Measurements from ENCODE around the gene PHPT1. TPM values are rescaled to one million over a fixed set of nuclear protein-coding genes. Genes with fewer than 3 reads are reported as not detected.
A peak's percentile ranks its signal among the peaks of the same experiment; 100 is the strongest.
"Not testable (repeated sequence)": the region's sequence is repeated elsewhere in the genome, so short reads cannot be mapped to it uniquely, and the experiment has no call there.

The PHPT1 gene
- total and polyA plus RNA-seq, 12 donors, result 73.9 to 330 (median 178) TPM

DNA sequence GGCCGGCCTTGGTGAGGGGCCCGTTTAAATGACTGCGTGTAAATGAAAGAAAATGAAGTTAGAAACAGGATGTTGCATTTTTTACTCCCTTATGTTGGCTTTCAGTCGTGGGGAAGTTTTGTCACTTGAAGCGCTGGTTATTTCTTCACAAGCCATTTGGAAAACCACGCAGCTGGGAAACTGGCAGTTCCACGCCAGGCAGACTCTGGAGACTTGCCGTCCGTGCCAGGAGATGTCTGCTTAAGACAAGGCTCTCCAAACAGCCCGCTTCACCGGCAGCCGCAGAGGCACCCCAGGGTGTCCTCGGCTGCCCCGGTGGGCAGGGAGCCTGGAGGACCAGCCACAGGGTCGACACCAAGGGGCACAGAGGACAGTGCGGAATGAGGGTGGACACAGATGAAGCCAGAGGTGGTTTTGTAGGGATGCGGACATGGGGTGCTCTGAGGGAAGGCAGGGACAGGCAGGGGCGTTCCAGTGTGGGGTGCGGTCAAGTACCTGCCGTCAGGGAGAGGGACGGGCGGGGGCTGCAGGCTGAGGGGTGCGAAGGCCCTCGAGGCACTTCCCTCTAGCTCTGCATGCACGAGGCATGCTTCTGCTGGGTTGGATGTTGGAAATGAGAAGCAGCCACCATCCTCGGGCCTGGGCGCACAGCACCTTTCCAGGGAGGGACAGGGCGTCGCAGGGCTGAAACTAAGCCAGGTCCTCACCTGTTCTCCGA, 18.0 kb upstream of the PHPT1 start:
- Histone ChIP-seq H3K4me3 (no peak overlapping the region), H3K27ac (no peak overlapping the region), H3K36me3 (replicated peaks in 1 of 2) (peaks cover 0 to 52% of the 10 kb centered on the region in 2 donors), H3K27me3 (no peaks in the 10 kb centered on the region), H3K9me3 (replicated peaks in 1 of 3) (no peaks in the 10 kb centered on the region), H3K4me1 (replicated peaks in 1 of 2) (no peaks in the 10 kb centered on the region)
- 88 to 93% (median 90%) methylated on average over 22 to 30 of the region's 30 CpGs for WGBS, 4 donors
- TF ChIP-seq POLR2A (IDR thresholded peaks at IDR 0.05) (no peak), CTCF (IDR thresholded peaks at IDR 0.05) (no peak)
- intact Hi-C loops (cut with DNase I), result no loop called here
- no peak for DNase-seq

DNA sequence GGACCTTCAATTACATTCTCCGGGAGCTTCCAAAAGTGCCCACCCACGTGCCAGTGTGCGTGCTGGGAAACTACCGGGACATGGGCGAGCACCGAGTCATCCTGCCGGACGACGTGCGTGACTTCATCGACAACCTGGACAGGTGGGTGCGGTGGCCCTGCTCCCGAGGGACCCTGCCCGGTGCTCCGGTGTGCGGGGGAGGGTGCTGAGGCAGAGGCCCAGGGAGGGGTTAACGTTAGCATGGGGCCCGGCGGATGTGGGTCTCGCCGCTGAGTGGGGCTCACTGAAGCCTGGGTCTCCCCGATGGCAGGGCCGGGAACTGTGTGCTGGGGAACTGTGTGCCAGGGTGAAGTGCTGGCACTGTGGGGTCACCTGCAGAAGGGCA, 17.5 kb upstream of the PHPT1 start:
- WGBS, 4 donors, result 86 to 98% (median 93%) methylated on average over 2 to 23 of the region's 23 CpGs
- Histone ChIP-seq H3K9me3 (replicated peaks in 1 of 3) (no peaks in the 10 kb centered on the region), H3K4me3 (no peak overlapping the region), H3K4me1 (replicated peaks in 1 of 2) (no peaks in the 10 kb centered on the region), H3K36me3 (replicated peaks in 1 of 2) (peaks cover 0 to 46% of the 10 kb centered on the region in 2 donors), H3K27ac (no peak overlapping the region), H3K27me3 (no peaks in the 10 kb centered on the region)
- TF ChIP-seq CTCF (IDR thresholded peaks at IDR 0.05) (no peak), POLR2A (IDR thresholded peaks at IDR 0.05) (no peak)
- intact Hi-C loops (cut with DNase I), result no loop called here
- peak in 1 of 7 donors; percentile 6 for DNase-seq

- TF ChIP-seq CTCF (IDR thresholded peaks at IDR 0.05) (no peak), POLR2A (IDR thresholded peaks at IDR 0.05) (no peak)
- Histone ChIP-seq H3K4me1 (replicated peaks in 1 of 2) (no peaks in the 10 kb centered on the region), H3K9me3 (replicated peaks in 1 of 3) (no peaks in the 10 kb centered on the region), H3K4me3 (no peak overlapping the region), H3K27me3 (no peaks in the 10 kb centered on the region), H3K36me3 (replicated peaks in 1 of 2) (peaks cover 0 to 44% of the 10 kb centered on the region in 2 donors), H3K27ac (no peak overlapping the region)
- WGBS, 4 donors, result 81 to 95% (median 89%) methylated on average over 5 to 9 of the region's 9 CpGs
- intact Hi-C loops (cut with DNase I), result no loop called here
- DNase-seq, result no peak
Observed at GRCh38 chr9:136832581-136832980, 16.6 kb upstream of the PHPT1 start.

DNA sequence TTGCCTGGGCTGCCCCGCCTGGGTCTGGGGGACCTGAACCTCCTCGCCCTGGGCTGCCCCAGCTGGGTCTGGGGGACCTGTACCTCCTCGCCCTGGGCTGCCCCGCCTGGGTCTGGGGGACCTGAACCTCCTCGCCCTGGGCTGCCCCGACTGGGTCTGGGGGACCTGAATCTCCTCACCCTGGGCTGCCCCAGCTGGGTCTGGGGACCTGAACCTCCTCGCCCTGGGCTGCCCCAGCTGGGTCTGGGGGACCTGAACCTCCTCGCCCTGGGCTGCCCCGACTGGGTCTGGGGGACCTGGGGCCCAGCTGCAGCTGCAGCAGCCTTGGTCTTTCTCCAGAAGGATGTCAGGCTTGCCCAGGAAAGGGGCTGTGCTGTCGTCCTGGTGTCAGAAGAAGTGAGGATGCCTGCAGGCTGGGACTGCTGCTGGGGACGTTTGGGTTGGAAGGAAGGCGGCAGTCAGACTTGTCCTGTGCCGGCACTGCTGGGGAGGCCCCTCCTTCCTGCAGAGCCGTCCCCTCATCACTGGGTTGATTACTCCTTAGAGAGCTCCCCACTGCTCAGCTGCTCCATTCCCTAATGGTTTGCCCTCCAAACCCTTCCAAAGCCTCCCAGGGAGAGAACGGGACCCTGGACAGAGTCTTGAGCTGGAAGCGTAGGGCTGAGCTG, 15.7 kb upstream of the PHPT1 start:
- H3K4me3 ChIP-seq; H3K27ac ChIP-seq; H3K27me3 ChIP-seq; H3K9me3 ChIP-seq (replicated peaks in 1 of 3); DNase-seq; intact Hi-C loops (cut with DNase I); H3K4me1 ChIP-seq (replicated peaks in 1 of 2): not testable (repeated sequence)
- peaks cover 0 to 41% of the 10 kb centered on the region in 2 donors for H3K36me3 ChIP-seq (replicated peaks in 1 of 2)
- 83 to 100% (median 91%) methylated on average over 2 to 16 of the region's 16 CpGs for WGBS, 4 donors
